CD4-positive, alpha-beta T cell treated with Interleukin-17A for 1 hour (primary cell): ENCODE data around the gene PVALEF.
A peak's percentile ranks its signal among the peaks of the same experiment; 100 is the strongest.

ENCODE experiments used
- DNase-seq: peaks from one replicate; pipeline ENCODE4 v3.0.0-alpha.2; 2020

Gene PVALEF

GRCh38 chr17:81165246-81166032 lies at the start of gene PVALEF:
Gene PVALEF (plus strand): TSS chr17:81165507. CDS start chr17:81181227, 15,720 bp downstream.
- DNase-seq: no peak

- DNase-seq: no peak
Observed at GRCh38 chr17:81115749-81116464, 49.4 kb upstream of the PVALEF start.

- no peak for DNase-seq
Observed at GRCh38 chr17:81116704-81117103, 48.6 kb upstream of the PVALEF start.

- no peak for DNase-seq
Observed at GRCh38 chr17:81117672-81118198, 47.6 kb upstream of the PVALEF start.

- no peak for DNase-seq
Observed at GRCh38 chr17:81118308-81119221, 46.7 kb upstream of the PVALEF start.

- DNase-seq: peak; percentile 91
Observed at GRCh38 chr17:81119223-81120148, 45.8 kb upstream of the PVALEF start.

- DNase-seq: no peak
Observed at GRCh38 chr17:81120149-81120484, 45.2 kb upstream of the PVALEF start.

GRCh38 chr17:81120695-81121621 lies 44.3 kb upstream of the PVALEF start:
- no peak for DNase-seq

- DNase-seq: no peak
Observed at GRCh38 chr17:81121841-81122733, 43.2 kb upstream of the PVALEF start.

- no peak for DNase-seq
Observed at GRCh38 chr17:81123052-81124048, 42.0 kb upstream of the PVALEF start.

- no peak for DNase-seq
Observed at GRCh38 chr17:81124377-81124776, 40.9 kb upstream of the PVALEF start.

- DNase-seq: no peak
Observed at GRCh38 chr17:81125573-81126081, 39.7 kb upstream of the PVALEF start.

GRCh38 chr17:81126281-81127132 lies 38.8 kb upstream of the PVALEF start:
- DNase-seq: no peak

- DNase-seq: no peak
Observed at GRCh38 chr17:81127133-81127455, 38.2 kb upstream of the PVALEF start.

- no peak for DNase-seq
Observed at GRCh38 chr17:81127526-81128177, 37.7 kb upstream of the PVALEF start.

GRCh38 chr17:81128338-81128737 lies 37.0 kb upstream of the PVALEF start:
- DNase-seq: no peak

- DNase-seq: no peak
Observed at GRCh38 chr17:81128774-81129173, 36.5 kb upstream of the PVALEF start.
